B cell (primary cell): ENCODE results near the gene ADAMTSL4.
"Not testable (repeated sequence)": the region's sequence is repeated elsewhere in the genome, so short reads cannot be mapped to it uniquely, and the experiment has no call there.

Experiments
- CTCF ChIP-seq: fragments of 200-600 bp; IDR thresholded peaks from one replicate; pipeline ENCODE4 v1.8.0; 2022; ENCODE audit warnings: antibody characterized with exemption, mild to moderate bottlenecking
- EZH2 ChIP-seq: IDR thresholded peaks from 2 replicates; pipeline ENCODE4 v1.6.1; 2012; ENCODE audit warnings: borderline replicate concordance, low read depth, mild to moderate bottlenecking, moderate library complexity, low read length; ENCODE audit not compliant: insufficient read depth, poor library complexity, severe bottlenecking

GRCh38 chr1:150580966-150581365, 31.8 kb downstream of the ADAMTSL4 start:
- not testable (repeated sequence) for TF ChIP-seq CTCF, EZH2
